K562 (cell line): ENCODE measurements around the gene RSPRY1. TPM values are rescaled to one million over a fixed set of nuclear protein-coding genes. Genes with fewer than 3 reads are reported as not detected.

Source experiments
- CTCFL ChIP-seq: IDR thresholded peaks from 2 replicates; pipeline ENCODE4 v1.6.1; 2011; ENCODE audit warnings: borderline replicate concordance, low read depth, mild to moderate bottlenecking, moderate library complexity, low read length; ENCODE audit not compliant: insufficient read depth, poor library complexity, severe bottlenecking
- GABPA ChIP-seq: fragments of 200-800 bp; sonication (Bioruptor generic); conservative IDR thresholded peaks from 2 replicates; pipeline ENCODE4 v1.6.1; 2016; ENCODE audit warnings: low read depth, missing genetic modification characterization, missing compliant biosample characterization
- GTF2E2 ChIP-seq: fragments of 200-800 bp; sonication (Bioruptor generic); IDR thresholded peaks from 2 replicates; pipeline ENCODE4 v1.6.1; 2016; ENCODE audit warnings: missing genetic modification characterization, missing compliant biosample characterization
- HMBOX1 ChIP-seq: sonication (generic); IDR thresholded peaks from 2 replicates; pipeline ENCODE4 v1.6.1; 2016
- HNRNPLL ChIP-seq: fragments of 200-400 bp; formaldehyde crosslinking; IDR thresholded peaks from 2 replicates; pipeline ENCODE4 v1.6.1; 2017; ENCODE audit warnings: low read length, low read depth, mild to moderate bottlenecking; ENCODE audit not compliant: poor library complexity, severe bottlenecking
- NONO ChIP-seq, 2 experiments: fragments of 200-400 bp in 1 of 2; fragments of 450-650 bp in 1 of 2; formaldehyde crosslinking in 1 of 2; IDR thresholded peaks; 2 replicates each; pipeline ENCODE4 v1.6.1; 2017; ENCODE audit warnings: low read depth in 2 of 2, mild to moderate bottlenecking in 2 of 2, moderate library complexity in 2 of 2, low read length in 1 of 2
- NR2C2 ChIP-seq, 2 experiments: fragments of 200-800 bp in 1 of 2; sonication (Bioruptor generic) in 1 of 2; sonication (generic) in 1 of 2; formaldehyde crosslinking in 1 of 2; IDR thresholded peaks; 2 replicates each; pipeline versions ENCODE4 v1.6.1 to v1.8.0; 2016 to 2022; ENCODE audit warnings: mild to moderate bottlenecking in 1 of 2, missing compliant biosample characterization in 1 of 2, missing genetic modification characterization in 1 of 2, missing genetic modification reagents in 1 of 2
- RCOR1 ChIP-seq, 2 experiments: IDR thresholded peaks; 2 replicates each; pipeline ENCODE4 v1.6.1; 2012; ENCODE audit warnings: low read depth in 2 of 2, low read length in 2 of 2, borderline replicate concordance in 1 of 2, improper control_type of control experiment in 1 of 2
- SMARCE1 ChIP-seq: fragments of 450-650 bp; IDR thresholded peaks from 2 replicates; pipeline ENCODE4 v1.7.1; 2016; ENCODE audit warnings: mild to moderate bottlenecking
- STAG1 ChIP-seq: sonication (generic); formaldehyde crosslinking; IDR thresholded peaks from 2 replicates; pipeline ENCODE4 v1.5.0; 2020; ENCODE audit warnings: missing genetic modification reagents, borderline replicate concordance
- TAF1 ChIP-seq: IDR thresholded peaks from 2 replicates; pipeline ENCODE4 v1.6.1; 2011; ENCODE audit warnings: mild to moderate bottlenecking, low read length, moderate library complexity; ENCODE audit not compliant: insufficient read depth, control insufficient read depth, severe bottlenecking; ENCODE audit errors: extremely low read depth
- YY1 ChIP-seq, 3 experiments: IDR thresholded peaks; 2 replicates each; pipeline ENCODE4 v1.6.1; 2011; ENCODE audit warnings: low read length in 2 of 3, mild to moderate bottlenecking in 2 of 3, moderate library complexity in 2 of 3, borderline replicate concordance in 1 of 3, control low read depth in 1 of 3, low read depth in 1 of 3; ENCODE audit not compliant: insufficient read depth in 3 of 3, insufficient replicate concordance in 2 of 3, control insufficient read depth in 1 of 3, insufficient read length in 1 of 3; ENCODE audit errors: extremely low read depth in 1 of 3
- ZBTB17 ChIP-seq: fragments of 450-650 bp; formaldehyde crosslinking; IDR thresholded peaks from 2 replicates; pipeline ENCODE4 v1.4.0; 2020; ENCODE audit warnings: mild to moderate bottlenecking
- ZNF140 ChIP-seq: fragments of 250-450 bp; sonication (Bioruptor Pico); IDR thresholded peaks from 2 replicates; pipeline ENCODE4 v1.8.0; 2021; ENCODE audit warnings: moderate library complexity, mild to moderate bottlenecking, inconsistent platforms
- ZNF143 ChIP-seq: sonication (generic); formaldehyde crosslinking; IDR thresholded peaks from 2 replicates; pipeline ENCODE4 v1.9.0; 2022; ENCODE audit warnings: mild to moderate bottlenecking, missing genetic modification reagents
- polyA plus RNA-seq, 8 experiments: library from polyadenylated mRNA; depleted of rRNA in 4 of 8; stranded (reverse) in 5 of 8; unstranded in 3 of 8; fragments of >200 nt; fragmentation: Nextera tagmentation in 2 of 8; fragmentation: Illumina TruSeq in 1 of 8; extraction: Ambion mirVana in 2 of 8; extraction: Trizol in 1 of 8; gene quantifications; 2 replicates each; pipeline versions ENCODE4 v1.2.1 to v1.2.3, GENCODE V29; 2011 to 2014; ENCODE audit warnings: inconsistent platforms in 1 of 8, missing spikeins in 1 of 8
- total RNA-seq, 7 experiments: library from RNA; depleted of rRNA in 6 of 7; stranded (reverse); fragments of >200 nt in 6 of 7; fragmentation: Illumina TruSeq in 2 of 7; extraction: Trizol in 2 of 7; gene quantifications; 2 replicates each; pipeline versions ENCODE4 v1.2.1 to v1.2.3, GENCODE V29; 2011 to 2021; ENCODE audit warnings: low replicate concordance in 1 of 7
- TF ChIP-seq, protein P1 (sequence below): sonication (generic); formaldehyde crosslinking; IDR thresholded peaks from 2 replicates; pipeline ENCODE4 v1.8.0; 2022; ENCODE audit warnings: mild to moderate bottlenecking, missing genetic modification reagents

RSPRY1 gene
- total and polyA plus RNA-seq, 9 of the 15 experiments (the other 6 are each of a cell fraction or from before 2014, with no cell fraction given), result 10.2 to 27.8 (median 20.8) TPM

- TF ChIP-seq TAF1, result peak; percentile 23
- TF ChIP-seq NONO (IDR thresholded peaks at IDR 0.05; ENCODE audit: low read depth in 2 of 2, low read length in 1 of 2), result 0 out of 4 replicates have a peak, but pooled peaks of 1 of the 2 experiments have one; percentile 12
- TF ChIP-seq STAG1 (CRISPR knock-in tag), result no peak
- peak in 1 of 3 experiments; percentile 67 for TF ChIP-seq YY1 (IDR thresholded peaks at IDR 0.05; ENCODE audit: borderline replicate concordance in 1 of 3, control insufficient read depth in 1 of 3, extremely low read depth in 1 of 3, insufficient read depth in 3 of 3, insufficient read length in 1 of 3, insufficient replicate concordance in 2 of 3, low read depth in 1 of 3, low read length in 2 of 3)
- peak; percentile 15; the same call in 1 of the 2 replicates for TF ChIP-seq HMBOX1
- TF ChIP-seq, protein P1, sequence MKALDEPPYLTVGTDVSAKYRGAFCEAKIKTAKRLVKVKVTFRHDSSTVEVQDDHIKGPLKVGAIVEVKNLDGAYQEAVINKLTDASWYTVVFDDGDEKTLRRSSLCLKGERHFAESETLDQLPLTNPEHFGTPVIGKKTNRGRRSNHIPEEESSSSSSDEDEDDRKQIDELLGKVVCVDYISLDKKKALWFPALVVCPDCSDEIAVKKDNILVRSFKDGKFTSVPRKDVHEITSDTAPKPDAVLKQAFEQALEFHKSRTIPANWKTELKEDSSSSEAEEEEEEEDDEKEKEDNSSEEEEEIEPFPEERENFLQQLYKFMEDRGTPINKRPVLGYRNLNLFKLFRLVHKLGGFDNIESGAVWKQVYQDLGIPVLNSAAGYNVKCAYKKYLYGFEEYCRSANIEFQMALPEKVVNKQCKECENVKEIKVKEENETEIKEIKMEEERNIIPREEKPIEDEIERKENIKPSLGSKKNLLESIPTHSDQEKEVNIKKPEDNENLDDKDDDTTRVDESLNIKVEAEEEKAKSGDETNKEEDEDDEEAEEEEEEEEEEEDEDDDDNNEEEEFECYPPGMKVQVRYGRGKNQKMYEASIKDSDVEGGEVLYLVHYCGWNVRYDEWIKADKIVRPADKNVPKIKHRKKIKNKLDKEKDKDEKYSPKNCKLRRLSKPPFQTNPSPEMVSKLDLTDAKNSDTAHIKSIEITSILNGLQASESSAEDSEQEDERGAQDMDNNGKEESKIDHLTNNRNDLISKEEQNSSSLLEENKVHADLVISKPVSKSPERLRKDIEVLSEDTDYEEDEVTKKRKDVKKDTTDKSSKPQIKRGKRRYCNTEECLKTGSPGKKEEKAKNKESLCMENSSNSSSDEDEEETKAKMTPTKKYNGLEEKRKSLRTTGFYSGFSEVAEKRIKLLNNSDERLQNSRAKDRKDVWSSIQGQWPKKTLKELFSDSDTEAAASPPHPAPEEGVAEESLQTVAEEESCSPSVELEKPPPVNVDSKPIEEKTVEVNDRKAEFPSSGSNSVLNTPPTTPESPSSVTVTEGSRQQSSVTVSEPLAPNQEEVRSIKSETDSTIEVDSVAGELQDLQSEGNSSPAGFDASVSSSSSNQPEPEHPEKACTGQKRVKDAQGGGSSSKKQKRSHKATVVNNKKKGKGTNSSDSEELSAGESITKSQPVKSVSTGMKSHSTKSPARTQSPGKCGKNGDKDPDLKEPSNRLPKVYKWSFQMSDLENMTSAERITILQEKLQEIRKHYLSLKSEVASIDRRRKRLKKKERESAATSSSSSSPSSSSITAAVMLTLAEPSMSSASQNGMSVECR (CRISPR knock-in tag), result peak; percentile 46; the same call in 1 of the 2 replicates
- no peak for TF ChIP-seq CTCFL
- TF ChIP-seq SMARCE1, result peak; percentile 14; the same call in 1 of the 2 replicates
- no peak for TF ChIP-seq ZNF143 (CRISPR knock-in tag)
- no peak for TF ChIP-seq GABPA (tag)
- 0 out of 2 replicates have a peak, but pooled peaks have one; percentile 19 for TF ChIP-seq NR2C2 (CRISPR knock-in tag; IDR thresholded peaks at IDR 0.05)
- TF ChIP-seq NR2C2 (tag; IDR thresholded peaks at IDR 0.05), result peak; percentile 77
- no peak for TF ChIP-seq ZNF140
- peak; percentile 77 for TF ChIP-seq GTF2E2 (tag)
- TF ChIP-seq RCOR1 (IDR thresholded peaks at IDR 0.05; ENCODE audit: borderline replicate concordance in 1 of 2, low read depth in 2 of 2, low read length in 2 of 2), result 0 out of 4 replicates have a peak, but pooled peaks of 1 of the 2 experiments have one; percentile 5
- 0 out of 2 replicates have a peak, but pooled peaks have one; percentile 29 for TF ChIP-seq ZBTB17 (CRISPR knock-in tag)
- peak; percentile 51 for TF ChIP-seq HNRNPLL
Observed at GRCh38 chr16:57186872-57187854, 1.0 kb downstream of the RSPRY1 start (continued).
